Subcutaneous adipose tissue (tissue), 4 donors: Measurements from ENCODE around the gene CACUL1. TPM values are rescaled to one million over a fixed set of nuclear protein-coding genes. Genes with fewer than 3 reads are reported as not detected.

ENCODE experiments used
- total RNA-seq, 4 donors: library from RNA; depleted of rRNA; stranded (reverse); fragments of >200 nt; gene quantifications; one replicate each; pipeline ENCODE4 v1.1.0, GENCODE V29; 2016
- TF ChIP-seq, protein P1 (sequence below): fragments of 450-650 bp; IDR thresholded peaks from one replicate; pipeline ENCODE4 v1.5.1; 2016; ENCODE audit warnings: low read depth, mild to moderate bottlenecking, control low read depth, antibody characterized with exemption, moderate library complexity

The CACUL1 gene
- total RNA-seq = 10 to 100 TPM; 37.9 to 51.5 (median 43.8) TPM

- TF ChIP-seq, protein P1, sequence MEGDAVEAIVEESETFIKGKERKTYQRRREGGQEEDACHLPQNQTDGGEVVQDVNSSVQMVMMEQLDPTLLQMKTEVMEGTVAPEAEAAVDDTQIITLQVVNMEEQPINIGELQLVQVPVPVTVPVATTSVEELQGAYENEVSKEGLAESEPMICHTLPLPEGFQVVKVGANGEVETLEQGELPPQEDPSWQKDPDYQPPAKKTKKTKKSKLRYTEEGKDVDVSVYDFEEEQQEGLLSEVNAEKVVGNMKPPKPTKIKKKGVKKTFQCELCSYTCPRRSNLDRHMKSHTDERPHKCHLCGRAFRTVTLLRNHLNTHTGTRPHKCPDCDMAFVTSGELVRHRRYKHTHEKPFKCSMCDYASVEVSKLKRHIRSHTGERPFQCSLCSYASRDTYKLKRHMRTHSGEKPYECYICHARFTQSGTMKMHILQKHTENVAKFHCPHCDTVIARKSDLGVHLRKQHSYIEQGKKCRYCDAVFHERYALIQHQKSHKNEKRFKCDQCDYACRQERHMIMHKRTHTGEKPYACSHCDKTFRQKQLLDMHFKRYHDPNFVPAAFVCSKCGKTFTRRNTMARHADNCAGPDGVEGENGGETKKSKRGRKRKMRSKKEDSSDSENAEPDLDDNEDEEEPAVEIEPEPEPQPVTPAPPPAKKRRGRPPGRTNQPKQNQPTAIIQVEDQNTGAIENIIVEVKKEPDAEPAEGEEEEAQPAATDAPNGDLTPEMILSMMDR = no peak
Observed at GRCh38 chr10:118754556-118755423, at the start of gene CACUL1. Gene CACUL1 (minus strand): TSS chr10:118754970. CDS start chr10:118754762, 208 bp downstream.

- TF ChIP-seq, protein P1 = no peak
Observed at GRCh38 chr10:118804262-118804773, 49.5 kb upstream of the CACUL1 start.

- TF ChIP-seq, protein P1 = no peak
Observed at GRCh38 chr10:118802126-118802793, 47.5 kb upstream of the CACUL1 start.

GRCh38 chr10:118800920-118801319, 46.1 kb upstream of the CACUL1 start:
- TF ChIP-seq, protein P1 = no peak

DNA sequence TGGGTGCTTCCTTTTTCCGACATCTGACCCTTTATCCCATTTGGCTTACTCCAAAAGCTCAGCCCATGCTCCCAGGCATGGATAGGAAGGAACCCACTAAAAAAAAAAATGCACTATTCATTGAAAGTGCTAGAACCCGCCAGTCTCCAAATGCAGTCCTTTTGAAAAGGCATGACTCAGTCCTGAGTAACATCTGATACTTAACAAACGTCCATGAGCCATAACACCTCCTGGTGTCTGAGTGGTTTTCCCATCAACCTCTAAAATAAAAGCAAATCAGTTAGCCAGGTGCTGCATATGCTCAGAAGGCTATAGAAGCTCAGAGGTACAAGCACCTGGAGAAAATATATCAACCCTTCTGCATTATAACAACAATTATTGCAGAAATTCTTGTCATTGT, 45.0 kb upstream of the CACUL1 start:
- TF ChIP-seq, protein P1 = no peak

- TF ChIP-seq, protein P1 = no peak
Observed at GRCh38 chr10:118798231-118798662, 43.5 kb upstream of the CACUL1 start.

DNA sequence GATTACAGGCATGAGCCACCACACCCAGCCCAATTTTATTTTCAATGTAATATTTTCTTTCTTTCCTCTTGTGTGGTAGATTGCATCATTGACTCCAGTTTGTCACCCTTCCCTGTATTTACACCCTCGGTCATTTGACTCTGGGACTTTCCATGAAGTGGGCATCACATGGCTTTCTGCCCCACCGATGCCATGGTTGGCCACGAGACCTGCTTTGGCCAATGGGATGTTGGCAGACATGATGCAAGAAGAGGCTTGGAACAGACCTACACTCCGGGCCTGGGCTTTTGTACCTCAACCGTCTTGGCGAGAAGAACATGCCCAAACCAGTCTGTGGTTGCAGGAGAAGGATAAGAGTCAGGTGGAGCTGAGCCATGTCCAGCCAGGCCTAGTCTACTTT, 38.8 kb upstream of the CACUL1 start:
- TF ChIP-seq, protein P1 = no peak
